IMR-90 (cell line): ENCODE measurements around the gene IHH. TPM values are rescaled to one million over a fixed set of nuclear protein-coding genes. Genes with fewer than 3 reads are reported as not detected.

Source experiments
- ATAC-seq: fragments of 200-7000 bp; cut with Tn5 transposase; 2 replicates; pipeline ENCODE4 v1.9.1; 2020; ENCODE audit warnings: low read depth, mild to moderate bottlenecking, moderate library complexity
- BruUV-seq: library from RNA; stranded (reverse); fragments of 400-500 nt; replicated peaks from 2 replicates; lab custom pipeline; 2021; lab: Mats Ljungman, UMichigan
- CTCF ChIA-PET: fragments of 300-600 bp; formaldehyde crosslinking; extraction: SDS; loops from one replicate; lab custom pipeline; 2021; ENCODE audit warnings: antibody characterized with exemption; lab: Yijun Ruan, JAX
- POLR2A ChIA-PET: fragments of 300-600 bp; sonication (Branson Sonifier 250); formaldehyde crosslinking; loops from one replicate; lab custom pipeline; 2022; ENCODE audit warnings: antibody characterized with exemption; ENCODE audit not compliant: unreplicated experiment; lab: Charles Lee
- DNase-seq: peaks from one replicate; pipeline ENCODE4 v3.0.0; 2013
- H2AFZ ChIP-seq: replicated peaks from 2 replicates; pipeline ENCODE3; 2013; ENCODE audit warnings: low read length, mild to moderate bottlenecking; ENCODE audit not compliant: poor library complexity
- H2AK5ac ChIP-seq: 2 replicates; pipeline ENCODE4 v1.6.1; 2013; ENCODE audit warnings: low read depth, low read length, inconsistent platforms
- H2AK9ac ChIP-seq: replicated peaks from 2 replicates; pipeline ENCODE3; 2013; ENCODE audit warnings: mild to moderate bottlenecking, low read depth, low read length, moderate library complexity; ENCODE audit not compliant: poor library complexity
- H2BK120ac ChIP-seq: 2 replicates; pipeline ENCODE4 v1.6.1; 2013; ENCODE audit warnings: low read depth, low read length, inconsistent platforms
- H2BK15ac ChIP-seq: 3 replicates; pipeline ENCODE4 v1.6.1; 2013; ENCODE audit warnings: low read depth, low read length, inconsistent platforms
- H2BK20ac ChIP-seq: 2 replicates; pipeline ENCODE4 v1.6.1; 2013; ENCODE audit warnings: low read depth, mild to moderate bottlenecking, inconsistent platforms, low read length, moderate library complexity
- H2BK5ac ChIP-seq: 2 replicates; pipeline ENCODE4 v1.6.1; 2013; ENCODE audit warnings: mild to moderate bottlenecking, low read depth, low read length, inconsistent platforms; ENCODE audit not compliant: poor library complexity, severe bottlenecking
- H3K14ac ChIP-seq: replicated peaks from 2 replicates; pipeline ENCODE4 v1.6.1; 2013; ENCODE audit warnings: low read depth, low read length, inconsistent platforms
- H3K18ac ChIP-seq: 2 replicates; pipeline ENCODE4 v1.6.1; 2013; ENCODE audit warnings: low read depth, low read length, control low read depth
- H3K23ac ChIP-seq: 2 replicates; pipeline ENCODE4 v1.6.1; 2013; ENCODE audit warnings: low read depth, low read length, inconsistent platforms
- H3K27ac ChIP-seq: 2 replicates; pipeline ENCODE4 v1.5.1; 2013; ENCODE audit warnings: mild to moderate bottlenecking, control low read depth, low read length; ENCODE audit not compliant: insufficient read depth
- H3K27me3 ChIP-seq: 2 replicates; pipeline ENCODE4 v1.6.1; 2013; ENCODE audit warnings: low read length; ENCODE audit not compliant: control insufficient read depth, insufficient read depth
- H3K36me3 ChIP-seq: 2 replicates; pipeline ENCODE4 v1.6.1; 2013; ENCODE audit warnings: low read length, mixed read lengths; ENCODE audit not compliant: control insufficient read depth, insufficient read depth
- H3K4ac ChIP-seq: 2 replicates; pipeline ENCODE4 v1.6.1; 2013; ENCODE audit warnings: low read depth, low read length, inconsistent platforms
- H3K4me1 ChIP-seq: 2 replicates; pipeline ENCODE4 v1.6.1; 2013; ENCODE audit warnings: low read length, mixed read lengths; ENCODE audit not compliant: control insufficient read depth, insufficient read depth
- H3K4me2 ChIP-seq: 2 replicates; pipeline ENCODE4 v1.6.1; 2013; ENCODE audit warnings: low read depth, mild to moderate bottlenecking, control low read depth, low read length, moderate library complexity
- H3K4me3 ChIP-seq: 2 replicates; pipeline ENCODE4 v1.5.1; 2013; ENCODE audit warnings: low read depth, mild to moderate bottlenecking, control low read depth, low read length, moderate library complexity; ENCODE audit not compliant: insufficient read depth
- H3K56ac ChIP-seq: 2 replicates; pipeline ENCODE4 v1.6.1; 2013; ENCODE audit warnings: low read length, inconsistent platforms; ENCODE audit not compliant: insufficient read depth; ENCODE audit errors: extremely low read depth
- H3K79me1 ChIP-seq, 2 experiments: 2 replicates each; pipeline ENCODE4 v1.6.1; 2013; ENCODE audit warnings: low read length in 2 of 2, inconsistent platforms in 1 of 2, low read depth in 1 of 2
- H3K9ac ChIP-seq: 2 replicates; pipeline ENCODE4 v1.6.1; 2013; ENCODE audit warnings: low read depth, low read length, control low read depth
- H3K9me1 ChIP-seq: 2 replicates; pipeline ENCODE4 v1.6.1; 2013; ENCODE audit warnings: low read length, inconsistent platforms; ENCODE audit not compliant: insufficient read depth
- H3K9me3 ChIP-seq: 2 replicates; pipeline ENCODE4 v1.6.1; 2013; ENCODE audit warnings: low read length; ENCODE audit not compliant: control insufficient read depth, insufficient read depth
- H4K20me1 ChIP-seq: 2 replicates; pipeline ENCODE4 v1.6.1; 2013; ENCODE audit warnings: low read length, inconsistent platforms; ENCODE audit not compliant: insufficient read depth
- H4K5ac ChIP-seq: 2 replicates; pipeline ENCODE4 v1.6.1; 2013; ENCODE audit warnings: mild to moderate bottlenecking, low read depth, low read length, control low read depth
- H4K8ac ChIP-seq, 2 experiments: 2 replicates each; pipeline ENCODE4 v1.6.1; 2013; ENCODE audit warnings: low read depth in 2 of 2, low read length in 2 of 2, control low read depth in 1 of 2, inconsistent platforms in 1 of 2
- H4K91ac ChIP-seq: 2 replicates; pipeline ENCODE4 v1.6.1; 2013; ENCODE audit warnings: low read depth, low read length, inconsistent platforms; ENCODE audit not compliant: insufficient read depth
- BHLHE40 ChIP-seq: fragments of 150-350 bp; IDR thresholded peaks from 2 replicates; pipeline ENCODE4 v1.6.1; 2016; ENCODE audit warnings: mild to moderate bottlenecking, low read depth, low read length
- CEBPB ChIP-seq: IDR thresholded peaks from 2 replicates; pipeline ENCODE4 v1.6.1; 2012; ENCODE audit warnings: low read depth, low read length, improper control_type of control experiment
- CHD1 ChIP-seq: IDR thresholded peaks from 2 replicates; pipeline ENCODE4 v1.6.1; 2012; ENCODE audit warnings: low read depth, low read length, improper control_type of control experiment
- CTCF ChIP-seq: conservative IDR thresholded peaks from 2 replicates; pipeline ENCODE4 v1.5.1; 2012; ENCODE audit warnings: mild to moderate bottlenecking, low read depth, low read length, improper control_type of control experiment
- ELK1 ChIP-seq: fragments of 150-350 bp; IDR thresholded peaks from 2 replicates; pipeline ENCODE4 v1.6.1; 2016; ENCODE audit warnings: low read depth, mild to moderate bottlenecking, low read length, moderate library complexity, borderline replicate concordance
- FOS ChIP-seq: fragments of 150-350 bp; IDR thresholded peaks from 2 replicates; pipeline ENCODE4 v1.6.1; 2016; ENCODE audit warnings: low read depth, low read length
- MAZ ChIP-seq: IDR thresholded peaks from 2 replicates; pipeline ENCODE4 v1.6.1; 2012; ENCODE audit warnings: low read depth, mild to moderate bottlenecking, low read length, improper control_type of control experiment, moderate library complexity, borderline replicate concordance
- MXI1 ChIP-seq: IDR thresholded peaks from 2 replicates; pipeline ENCODE4 v1.6.1; 2012; ENCODE audit warnings: low read depth, mild to moderate bottlenecking, low read length, moderate library complexity, borderline replicate concordance
- NFE2L2 ChIP-seq: fragments of 150-350 bp; IDR thresholded peaks from 2 replicates; pipeline ENCODE4 v1.6.1; 2016; ENCODE audit warnings: low read depth, mild to moderate bottlenecking, low read length
- POLR2A ChIP-seq: IDR thresholded peaks from 2 replicates; pipeline ENCODE4 v1.6.1; 2012; ENCODE audit warnings: mild to moderate bottlenecking, low read depth, low read length
- RAD21 ChIP-seq: IDR thresholded peaks from 2 replicates; pipeline ENCODE4 v1.6.1; 2012; ENCODE audit warnings: low read length, improper control_type of control experiment
- RCOR1 ChIP-seq: IDR thresholded peaks from 2 replicates; pipeline ENCODE4 v1.6.1; 2012; ENCODE audit warnings: mild to moderate bottlenecking, low read length, improper control_type of control experiment; ENCODE audit not compliant: insufficient replicate concordance
- RFX5 ChIP-seq: IDR thresholded peaks from 2 replicates; pipeline ENCODE4 v1.8.0; 2012; ENCODE audit warnings: low read depth, mild to moderate bottlenecking, low read length, moderate library complexity
- SMC3 ChIP-seq: fragments of 150-350 bp; IDR thresholded peaks from 2 replicates; pipeline ENCODE4 v1.6.1; 2016; ENCODE audit warnings: low read depth, mild to moderate bottlenecking, antibody characterized with exemption, low read length, moderate library complexity
- WGBS, 2 experiments: methylation state at CpG; one replicate each; pipeline versions ENCODE4 v1.1.5 to v1.1.7; 2013; ENCODE audit warnings: missing lambda C conversion rate in 2 of 2; ENCODE audit not compliant: insufficient read length in 1 of 2; ENCODE audit errors: extremely low coverage in 2 of 2; 5-methylcytosine and 5-hydroxymethylcytosine counted together
- dilution Hi-C: fragments of 300-500 bp; cut with HindIII; formaldehyde crosslinking; loops from one replicate; pipeline ENCODE4 v1.14.3; 2018; ENCODE audit warnings: low sequenced_read_pairs; ENCODE audit not compliant: unreplicated experiment
- in situ Hi-C: fragments of 300-500 bp; cut with MboI; formaldehyde crosslinking; loops from 3 replicates; pipeline ENCODE4 v1.14.3; 2019; ENCODE audit warnings: low sequenced_read_pairs, inconsistent platforms, mixed read lengths
- intact Hi-C: fragments of 100-400 bp; cut with micrococcal nuclease; formaldehyde crosslinking; loops from 2 replicates; pipeline ENCODE4 v1.10.0; 2022
- polyA plus RNA-seq, 3 experiments: library from polyadenylated mRNA; depleted of rRNA; stranded (reverse); fragments of >200 nt; gene quantifications; 2 replicates each; pipeline ENCODE4 v1.2.3, GENCODE V29; 2012; ENCODE audit warnings: low replicate concordance in 1 of 3
- total RNA-seq: library from RNA; depleted of rRNA; stranded (reverse); fragments of >200 nt; gene quantifications from 2 replicates; pipeline ENCODE4 v1.2.3, GENCODE V29; 2012

Gene IHH
- total and polyA plus RNA-seq, 2 of the 4 experiments (the other 2 are of a cell fraction), result not detected

DNA sequence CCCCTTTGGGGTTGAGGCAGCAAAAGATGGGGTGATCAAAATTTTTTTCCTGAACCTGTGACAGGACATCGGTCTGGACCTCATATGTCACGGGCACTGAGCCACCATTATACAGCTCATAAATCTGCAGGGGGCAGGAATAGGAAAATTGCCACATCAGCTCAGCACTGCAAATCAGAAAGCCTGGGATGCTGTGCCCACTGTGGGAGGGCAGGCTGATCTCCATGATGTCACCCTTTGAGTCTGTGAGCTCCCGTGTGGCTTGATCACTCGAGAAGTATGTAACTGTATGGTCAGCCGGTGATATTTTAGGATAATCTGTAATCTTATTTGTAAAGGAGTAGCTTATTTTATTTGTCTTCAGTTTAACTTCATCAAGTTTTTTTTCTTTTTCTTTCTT is 49.8 kb downstream of the IHH start:
- no CpG with 5 or more reads among the region's 5 CpGs for WGBS, 2 experiments
- POLR2A ChIA-PET, result interaction anchor here (0.6 kb wide), 1 partner anchor 12 kb away, joined by 7 read pairs; no protein-coding TSS in a partner anchor
- no peak for TF ChIP-seq SMC3
- no peak for TF ChIP-seq CHD1
- TF ChIP-seq RCOR1, result no peak
- TF ChIP-seq FOS, result no peak
- TF ChIP-seq ELK1, result no peak
- no peak for TF ChIP-seq CEBPB
- TF ChIP-seq CTCF, result no peak
- no peak for TF ChIP-seq RFX5
- TF ChIP-seq BHLHE40, result no peak
- TF ChIP-seq NFE2L2, result no peak
- no peak for TF ChIP-seq RAD21
- TF ChIP-seq MAZ, result no peak
- TF ChIP-seq MXI1, result no peak
- TF ChIP-seq POLR2A, result no peak
- H3K14ac ChIP-seq, result no peak overlapping the region
- no peak for ATAC-seq
- DNase-seq, result no peak
- in situ Hi-C loops (no loop called here), dilution Hi-C loops (no loop called here), intact Hi-C loops (no loop called here)
- H3K56ac ChIP-seq, result no peak overlapping the region
- no peak overlapping the region for H3K9ac ChIP-seq
- no peak overlapping the region for H4K91ac ChIP-seq
- H3K23ac ChIP-seq, result no peak overlapping the region
- no peaks in the 10 kb centered on the region for H3K9me3 ChIP-seq
- H4K8ac ChIP-seq, result no peak overlapping the region
- H3K36me3 ChIP-seq, result no peaks in the 10 kb centered on the region
- CTCF ChIA-PET, result interaction anchor here (0.6 to 0.9 kb wide), 2 partner anchors 55 to 488 kb away, joined by 3 read pairs; partner anchors contain the start of gene GMPPA
- no peak overlapping the region for H2AFZ ChIP-seq
- H2BK15ac ChIP-seq, result no peak overlapping the region
- peaks cover 34% of the 10 kb centered on the region for H3K27me3 ChIP-seq
- no peak overlapping the region for H3K27ac ChIP-seq
- H2BK5ac ChIP-seq, result no peak overlapping the region
- H2BK120ac ChIP-seq, result no peak overlapping the region
- peaks cover 3% of the 10 kb centered on the region; the same call in 1 of the 2 replicates for H3K9me1 ChIP-seq
- no peak overlapping the region for H4K5ac ChIP-seq
- no peaks in the 10 kb centered on the region for H3K4me1 ChIP-seq
- H2AK5ac ChIP-seq, result no peak overlapping the region
- BruUV-seq, result no TSS peak
- H3K4ac ChIP-seq, result no peak overlapping the region
- no peak overlapping the region for H3K4me2 ChIP-seq
- H3K4me3 ChIP-seq, result no peak overlapping the region
- no peak overlapping the region for H2BK20ac ChIP-seq
- H3K79me1 ChIP-seq, result no peaks in the 10 kb centered on the region
- no peaks in the 10 kb centered on the region for H4K20me1 ChIP-seq
- no peak overlapping the region for H3K18ac ChIP-seq
- H2AK9ac ChIP-seq, result no peak overlapping the region
